GM11168 (cell line): Measurements from ENCODE around the gene ADISSP.

Experiments
- in situ Hi-C: fragments of 300-500 bp; cut with MboI; formaldehyde crosslinking; loops from one replicate; pipeline ENCODE4 v1.12.0; 2022; ENCODE audit warnings: low sequenced_read_pairs; ENCODE audit not compliant: unreplicated experiment

ADISSP gene

GRCh38 chr20:3723284-3723683 is 44.3 kb downstream of the ADISSP start:
- in situ Hi-C loops = no loop called here

- in situ Hi-C loops = no loop called here
Observed at GRCh38 chr20:3721912-3722311, 45.6 kb downstream of the ADISSP start.

- in situ Hi-C loops = no loop called here
Observed at GRCh38 chr20:3720626-3721025, 46.9 kb downstream of the ADISSP start.

GRCh38 chr20:3720068-3720467 is 47.5 kb downstream of the ADISSP start:
- in situ Hi-C loops = no loop called here

- in situ Hi-C loops = loop anchor here (10.0 kb wide), 1 partner anchor 1006 kb away; the partner anchor contains the start of gene PRND
Observed at GRCh38 chr20:3719046-3719445, 48.5 kb downstream of the ADISSP start.

GRCh38 chr20:3716195-3716834 is 51.2 kb downstream of the ADISSP start:
- in situ Hi-C loops = loop anchor here (10.0 kb wide), 1 partner anchor 1008 kb away; the partner anchor contains the start of gene PRND

GRCh38 chr20:3714092-3714491 is 53.5 kb downstream of the ADISSP start:
- in situ Hi-C loops = loop anchor here (10.0 kb wide), 1 partner anchor 1011 kb away; the partner anchor contains the start of gene PRND

- in situ Hi-C loops = loop anchor here (10.0 kb wide), 1 partner anchor 1012 kb away; the partner anchor contains the start of gene PRND
Observed at GRCh38 chr20:3712279-3712873, 55.2 kb downstream of the ADISSP start, which contains the start of gene SIGLEC1. Gene SIGLEC1, minus strand, starts transcription at chr20:3712600. Its CDS starts 5,472 bp downstream, at chr20:3707128.

- in situ Hi-C loops = loop anchor here (10.0 kb wide), 1 partner anchor 1013 kb away; the partner anchor contains the start of gene PRND
Observed at GRCh38 chr20:3711484-3711941, 56.0 kb downstream of the ADISSP start.

GRCh38 chr20:3710703-3711483 is 56.7 kb downstream of the ADISSP start:
- in situ Hi-C loops = loop anchor here (10.0 kb wide), 1 partner anchor 1014 kb away; the partner anchor contains the start of gene PRND

- in situ Hi-C loops = loop anchor here (10.0 kb wide), 1 partner anchor 1015 kb away; the partner anchor contains the start of gene PRND
Observed at GRCh38 chr20:3710011-3710466, 57.5 kb downstream of the ADISSP start.

GRCh38 chr20:3707508-3707899 is 60.0 kb downstream of the ADISSP start:
- in situ Hi-C loops = no loop called here

GRCh38 chr20:3706774-3707507 is 60.6 kb downstream of the ADISSP start:
- in situ Hi-C loops = no loop called here

- in situ Hi-C loops = no loop called here
Observed at GRCh38 chr20:3705970-3706739, 61.4 kb downstream of the ADISSP start.

- in situ Hi-C loops = no loop called here
Observed at GRCh38 chr20:3705491-3705969, 62.0 kb downstream of the ADISSP start.

GRCh38 chr20:3704087-3704486 is 63.5 kb downstream of the ADISSP start:
- in situ Hi-C loops = no loop called here
